ENCODE results near the gene TBX6. TPM values are rescaled to one million over a fixed set of nuclear protein-coding genes. Genes with fewer than 3 reads are reported as not detected.

Gene TBX6
- total RNA-seq, 4 donors from 2014 or later = 0.38 to 1.2 (median 0.44) TPM; not detected in 1

DNA sequence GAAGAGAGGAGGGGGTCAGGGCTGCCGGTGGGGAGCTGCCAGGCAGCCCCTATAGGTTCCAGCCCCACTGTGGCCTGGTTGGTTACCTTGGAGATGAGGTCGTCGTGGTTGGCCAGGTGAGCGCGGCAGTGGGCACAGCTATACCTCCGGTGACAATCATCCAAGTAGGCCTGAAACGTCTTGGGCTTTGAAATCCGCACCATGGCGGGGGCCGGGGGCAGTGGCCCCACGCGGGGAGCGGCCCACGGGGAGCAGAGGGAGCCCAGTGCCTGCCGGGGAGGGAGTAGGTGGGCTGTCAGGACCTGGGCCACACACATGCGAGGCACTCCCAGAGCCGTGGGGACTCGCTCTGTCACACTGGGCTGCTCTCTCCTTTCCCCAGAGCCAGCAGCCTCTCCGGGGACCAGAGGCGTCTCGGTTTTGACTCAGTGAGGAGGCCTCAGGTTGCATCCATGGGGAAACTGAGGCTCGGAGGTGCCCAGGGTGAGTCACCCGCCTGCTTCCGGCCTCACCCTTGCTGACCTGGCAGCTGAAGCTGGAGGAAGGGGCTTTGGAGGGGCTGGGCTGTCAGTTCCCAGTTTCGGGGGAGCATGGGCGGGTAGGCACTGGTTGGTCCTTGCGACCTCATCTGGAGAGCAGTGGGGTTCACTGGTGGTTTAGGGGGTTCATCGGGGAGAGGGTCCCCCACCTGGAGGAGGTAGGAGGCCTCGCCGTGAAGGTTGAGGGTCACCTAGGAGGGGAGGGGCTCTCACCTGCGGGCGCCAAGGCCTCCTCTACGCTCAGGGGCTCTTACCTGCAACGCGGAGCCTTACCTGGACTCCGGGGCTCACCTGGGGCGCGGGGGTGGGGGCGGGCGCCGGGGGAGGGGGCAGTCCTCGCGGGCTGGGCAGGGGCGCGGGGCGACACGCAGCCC, 3.7 kb upstream of the TBX6 start:
- TF ChIP-seq CTCF (IDR thresholded peaks at IDR 0.05; ENCODE audit: low read depth) = no peak

GRCh38 chr16:30094541-30095165, 2.9 kb upstream of the TBX6 start:
- TF ChIP-seq CTCF (IDR thresholded peaks at IDR 0.05; ENCODE audit: low read depth) = no peak

DNA sequence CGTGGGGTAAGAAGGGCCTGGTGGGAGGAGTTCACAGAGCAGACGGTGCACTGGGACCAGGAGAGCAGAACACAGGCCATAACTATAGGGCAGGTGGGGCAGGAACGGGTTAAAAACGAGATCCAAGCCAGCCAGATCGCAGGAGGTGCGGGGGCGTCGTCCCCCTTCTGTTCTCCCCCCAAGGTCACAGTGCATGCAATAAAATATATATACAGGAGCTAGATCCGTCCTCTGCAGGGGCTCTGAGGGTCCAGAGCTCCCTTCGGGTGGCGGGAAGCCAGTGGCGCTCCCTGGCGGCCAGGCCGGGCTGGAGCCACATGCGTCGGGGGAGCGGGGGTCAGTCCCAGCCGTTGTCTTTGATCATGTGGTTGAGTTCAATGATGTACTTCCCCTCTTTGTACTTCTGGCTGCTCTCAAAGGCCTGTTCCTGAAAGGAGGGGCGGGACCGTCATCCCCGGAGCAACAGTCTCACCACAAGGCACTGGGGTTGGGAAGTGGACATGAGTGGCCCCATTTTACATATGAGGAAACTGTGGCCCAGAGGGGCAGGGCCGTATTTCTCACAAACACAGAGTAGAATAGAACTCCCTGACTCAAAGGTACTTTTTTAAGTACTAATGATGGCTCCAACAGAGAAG, 768 bp upstream of the TBX6 start:
- TF ChIP-seq CTCF (IDR thresholded peaks at IDR 0.05; ENCODE audit: low read depth) = no peak

DNA sequence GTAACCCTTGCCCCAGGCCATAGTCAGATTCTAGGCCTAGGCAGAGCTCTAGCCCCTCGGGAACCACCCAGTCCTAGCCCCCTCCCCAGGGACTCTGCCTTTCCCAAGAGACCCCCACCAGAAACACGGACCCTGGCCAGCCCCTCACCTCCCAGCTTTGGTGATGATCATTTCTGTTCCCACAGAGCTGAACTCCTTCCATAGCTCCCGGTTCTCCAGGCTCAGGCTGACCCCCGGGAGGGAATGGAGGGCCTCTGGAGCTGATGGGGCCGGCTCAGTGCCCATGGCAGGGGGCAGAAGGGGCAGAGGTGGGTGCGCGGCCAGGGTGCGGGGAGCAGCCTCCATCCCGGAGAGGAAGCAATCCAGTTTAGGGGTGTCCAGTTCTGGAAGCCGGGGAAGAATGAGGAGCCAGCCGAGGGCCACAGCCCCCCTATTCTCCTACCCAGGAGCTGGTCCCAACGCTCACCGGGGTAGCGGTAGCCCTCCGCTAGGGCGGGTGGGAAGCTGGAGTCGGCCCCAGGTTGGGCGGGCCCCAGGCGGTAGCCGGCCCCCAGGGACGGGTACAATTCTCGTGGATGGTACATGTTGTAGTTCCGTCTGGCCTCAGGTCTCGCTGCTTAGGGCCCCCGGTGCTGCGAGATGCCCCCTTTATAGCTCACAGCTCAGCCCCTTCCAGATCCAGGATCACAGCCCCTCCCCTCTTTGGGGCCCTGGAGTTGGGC, 953 bp downstream of the TBX6 start:
- no peak for TF ChIP-seq CTCF (IDR thresholded peaks at IDR 0.05; ENCODE audit: low read depth)

GRCh38 chr16:30088832-30089624, 2.7 kb downstream of the TBX6 start:
- no peak for TF ChIP-seq CTCF (IDR thresholded peaks at IDR 0.05; ENCODE audit: low read depth)

GRCh38 chr16:30088237-30088831, 3.4 kb downstream of the TBX6 start:
- no peak for TF ChIP-seq CTCF (IDR thresholded peaks at IDR 0.05; ENCODE audit: low read depth)

Measured in subcutaneous adipose tissue (tissue), 4 donors.